A549 (cell line): ENCODE results near the gene COL5A2.

ENCODE experiments used
- CEBPB ChIP-seq, 2 experiments: fragments of >200 bp in 1 of 2; sonication (Bioruptor Twin) in 1 of 2; formaldehyde crosslinking in 1 of 2; IDR thresholded peaks; 2 replicates each; pipeline ENCODE4 v1.6.1; 2012 to 2016
- EP300 ChIP-seq, 2 experiments: fragments of >200 bp; sonication (Bioruptor Twin); formaldehyde crosslinking; IDR thresholded peaks; 2 replicates in 1 of 2; 3 replicates in 1 of 2; pipeline ENCODE4 v1.6.1; 2016 to 2017
- MAFK ChIP-seq: fragments of 450-650 bp; IDR thresholded peaks from 2 replicates; pipeline ENCODE4 v1.6.1; 2014; ENCODE audit not compliant: partially characterized antibody
- MYC ChIP-seq: IDR thresholded peaks from 2 replicates; pipeline ENCODE4 v1.6.1; 2012; ENCODE audit warnings: mild to moderate bottlenecking, inconsistent platforms, low read length, improper control_type of control experiment, borderline replicate concordance
- NR3C1 ChIP-seq: fragments of >200 bp; sonication (Bioruptor Twin); formaldehyde crosslinking; IDR thresholded peaks from 3 replicates; pipeline ENCODE4 v1.6.1; 2017
- POLR2A ChIP-seq: IDR thresholded peaks from 2 replicates; pipeline ENCODE4 v1.6.1; 2012; ENCODE audit warnings: mild to moderate bottlenecking, low read length
- RAD21 ChIP-seq, 2 experiments: fragments of >200 bp in 1 of 2; sonication (Bioruptor Twin) in 1 of 2; formaldehyde crosslinking in 1 of 2; IDR thresholded peaks in 1 of 2; conservative IDR thresholded peaks in 1 of 2; 2 replicates in 1 of 2; 3 replicates in 1 of 2; pipeline ENCODE4 v1.6.1; 2012 to 2018; ENCODE audit warnings: inconsistent platforms in 1 of 2
- RCOR1 ChIP-seq: fragments of 150-350 bp; IDR thresholded peaks from 2 replicates; pipeline ENCODE4 v1.6.1; 2014; ENCODE audit warnings: antibody characterized with exemption, low read length, low read depth
- ZSCAN20 ChIP-seq: fragments of 250-450 bp; sonication (Bioruptor Pico); IDR thresholded peaks from 2 replicates; pipeline ENCODE4 v1.8.0; 2022; ENCODE audit warnings: mild to moderate bottlenecking, moderate library complexity
- TF ChIP-seq, protein P1 (sequence below): fragments of 200-600 bp; sonication (generic); IDR thresholded peaks from 2 replicates; pipeline ENCODE4 v1.6.1; 2016; ENCODE audit warnings: antibody characterized with exemption, mild to moderate bottlenecking, moderate library complexity
- TF ChIP-seq, protein P2 (sequence below): IDR thresholded peaks from 2 replicates; pipeline ENCODE4 v1.6.1; 2012
- TF ChIP-seq, protein P3 (sequence below): fragments of >200 bp; sonication (Bioruptor Twin); formaldehyde crosslinking; IDR thresholded peaks from 3 replicates; pipeline ENCODE4 v1.5.1; 2016

DNA sequence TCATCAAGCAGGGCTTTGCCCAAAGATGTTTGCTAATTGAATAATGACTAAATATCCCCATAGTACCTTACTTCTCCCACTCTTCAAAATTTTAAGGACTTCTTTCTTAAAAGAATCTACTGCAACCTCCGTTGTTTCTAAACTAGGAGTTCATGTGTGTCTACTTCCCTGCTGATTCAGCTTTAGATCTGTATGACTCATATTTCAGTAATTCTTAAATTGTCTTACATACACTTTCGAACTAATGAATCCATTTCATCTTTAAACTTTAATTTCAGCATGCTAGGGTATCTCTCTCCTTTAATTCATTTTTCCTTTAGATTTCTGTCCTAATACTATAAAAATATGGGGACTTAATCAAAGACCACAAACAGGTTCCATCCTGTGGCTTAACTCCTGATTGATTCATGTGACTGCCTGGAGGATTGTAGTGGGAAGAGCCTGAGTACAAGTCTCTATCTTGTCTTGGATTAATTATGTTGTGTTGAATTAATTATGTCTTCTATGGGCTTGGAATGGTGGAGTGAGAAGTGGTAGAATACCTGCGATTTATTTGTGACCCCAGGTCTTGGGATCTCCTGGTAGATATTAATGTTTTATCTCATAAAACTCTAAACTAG lies 24.9 kb upstream of the COL5A2 start:
- TF ChIP-seq, protein P1, sequence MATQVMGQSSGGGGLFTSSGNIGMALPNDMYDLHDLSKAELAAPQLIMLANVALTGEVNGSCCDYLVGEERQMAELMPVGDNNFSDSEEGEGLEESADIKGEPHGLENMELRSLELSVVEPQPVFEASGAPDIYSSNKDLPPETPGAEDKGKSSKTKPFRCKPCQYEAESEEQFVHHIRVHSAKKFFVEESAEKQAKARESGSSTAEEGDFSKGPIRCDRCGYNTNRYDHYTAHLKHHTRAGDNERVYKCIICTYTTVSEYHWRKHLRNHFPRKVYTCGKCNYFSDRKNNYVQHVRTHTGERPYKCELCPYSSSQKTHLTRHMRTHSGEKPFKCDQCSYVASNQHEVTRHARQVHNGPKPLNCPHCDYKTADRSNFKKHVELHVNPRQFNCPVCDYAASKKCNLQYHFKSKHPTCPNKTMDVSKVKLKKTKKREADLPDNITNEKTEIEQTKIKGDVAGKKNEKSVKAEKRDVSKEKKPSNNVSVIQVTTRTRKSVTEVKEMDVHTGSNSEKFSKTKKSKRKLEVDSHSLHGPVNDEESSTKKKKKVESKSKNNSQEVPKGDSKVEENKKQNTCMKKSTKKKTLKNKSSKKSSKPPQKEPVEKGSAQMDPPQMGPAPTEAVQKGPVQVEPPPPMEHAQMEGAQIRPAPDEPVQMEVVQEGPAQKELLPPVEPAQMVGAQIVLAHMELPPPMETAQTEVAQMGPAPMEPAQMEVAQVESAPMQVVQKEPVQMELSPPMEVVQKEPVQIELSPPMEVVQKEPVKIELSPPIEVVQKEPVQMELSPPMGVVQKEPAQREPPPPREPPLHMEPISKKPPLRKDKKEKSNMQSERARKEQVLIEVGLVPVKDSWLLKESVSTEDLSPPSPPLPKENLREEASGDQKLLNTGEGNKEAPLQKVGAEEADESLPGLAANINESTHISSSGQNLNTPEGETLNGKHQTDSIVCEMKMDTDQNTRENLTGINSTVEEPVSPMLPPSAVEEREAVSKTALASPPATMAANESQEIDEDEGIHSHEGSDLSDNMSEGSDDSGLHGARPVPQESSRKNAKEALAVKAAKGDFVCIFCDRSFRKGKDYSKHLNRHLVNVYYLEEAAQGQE = no peak
- TF ChIP-seq POLR2A (no peak), RAD21 (conservative IDR thresholded peaks at IDR 0.05 in 1 of 2, IDR thresholded peaks at IDR 0.05 in 1 of 2) (no peak), MYC (no peak), MAFK (peak; percentile 83), EP300 (IDR thresholded peaks at IDR 0.05) (no peak), RCOR1 (no peak), NR3C1 (no peak), CEBPB (IDR thresholded peaks at IDR 0.05) (no peak), ZSCAN20 (no peak)
- TF ChIP-seq, protein P2, sequence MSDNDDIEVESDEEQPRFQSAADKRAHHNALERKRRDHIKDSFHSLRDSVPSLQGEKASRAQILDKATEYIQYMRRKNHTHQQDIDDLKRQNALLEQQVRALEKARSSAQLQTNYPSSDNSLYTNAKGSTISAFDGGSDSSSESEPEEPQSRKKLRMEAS = peak; percentile 10; the same call in 1 of the 2 replicates
- TF ChIP-seq, protein P3, sequence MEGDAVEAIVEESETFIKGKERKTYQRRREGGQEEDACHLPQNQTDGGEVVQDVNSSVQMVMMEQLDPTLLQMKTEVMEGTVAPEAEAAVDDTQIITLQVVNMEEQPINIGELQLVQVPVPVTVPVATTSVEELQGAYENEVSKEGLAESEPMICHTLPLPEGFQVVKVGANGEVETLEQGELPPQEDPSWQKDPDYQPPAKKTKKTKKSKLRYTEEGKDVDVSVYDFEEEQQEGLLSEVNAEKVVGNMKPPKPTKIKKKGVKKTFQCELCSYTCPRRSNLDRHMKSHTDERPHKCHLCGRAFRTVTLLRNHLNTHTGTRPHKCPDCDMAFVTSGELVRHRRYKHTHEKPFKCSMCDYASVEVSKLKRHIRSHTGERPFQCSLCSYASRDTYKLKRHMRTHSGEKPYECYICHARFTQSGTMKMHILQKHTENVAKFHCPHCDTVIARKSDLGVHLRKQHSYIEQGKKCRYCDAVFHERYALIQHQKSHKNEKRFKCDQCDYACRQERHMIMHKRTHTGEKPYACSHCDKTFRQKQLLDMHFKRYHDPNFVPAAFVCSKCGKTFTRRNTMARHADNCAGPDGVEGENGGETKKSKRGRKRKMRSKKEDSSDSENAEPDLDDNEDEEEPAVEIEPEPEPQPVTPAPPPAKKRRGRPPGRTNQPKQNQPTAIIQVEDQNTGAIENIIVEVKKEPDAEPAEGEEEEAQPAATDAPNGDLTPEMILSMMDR = no peak
